ENCODE measurements around the gene DENND1B. TPM values are rescaled to one million over a fixed set of nuclear protein-coding genes. Genes with fewer than 3 reads are reported as not detected.

DENND1B gene
- total and polyA plus RNA-seq, 9 of the 15 experiments (the other 6 are each of a cell fraction or from before 2014, with no cell fraction given), result 2.1 to 12.1 (median 7.5) TPM

DNA sequence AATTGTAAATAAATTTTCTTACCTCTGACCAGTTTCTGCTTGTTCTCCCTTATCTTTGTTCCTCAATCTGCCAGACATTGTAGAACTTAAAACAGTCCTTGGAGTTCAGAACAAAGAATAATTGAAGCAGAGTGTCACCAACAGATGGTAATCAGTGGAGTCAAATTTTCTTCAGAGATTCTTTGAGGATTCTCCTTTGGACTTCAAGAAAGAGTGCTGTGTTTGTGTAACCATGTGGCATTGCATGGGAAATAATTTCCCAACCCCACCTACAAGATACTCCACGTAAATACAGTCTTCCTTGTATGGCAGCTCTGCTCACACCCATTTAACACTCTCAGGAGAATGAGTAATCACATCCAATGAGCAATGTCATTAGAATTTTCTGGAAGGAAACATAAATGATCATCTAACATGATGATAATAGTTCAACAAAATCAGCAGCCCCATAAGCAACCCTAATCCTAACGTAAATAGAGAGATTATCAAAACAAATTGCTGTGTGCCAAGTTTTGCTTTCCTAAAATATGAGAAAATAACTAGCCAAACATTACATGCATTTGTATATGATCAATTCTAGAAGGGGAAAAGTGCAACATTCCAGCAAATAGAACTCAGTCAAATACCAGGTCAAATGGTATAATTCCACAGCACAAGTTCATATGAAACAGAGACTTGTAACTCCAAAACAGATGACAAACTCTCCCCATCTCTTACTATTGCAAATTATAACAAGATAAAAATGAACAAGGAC is 6.9 kb upstream of the DENND1B start (continued):
- TF ChIP-seq PPARD (CRISPR knock-in tag; IDR thresholded peaks at IDR 0.05) (no peak), E2F4 (CRISPR knock-in tag; IDR thresholded peaks at IDR 0.05; ENCODE audit: low read depth) (no peak), SMARCA4 (IDR thresholded peaks at IDR 0.05) (peak; percentile 59), AFF1 (IDR thresholded peaks at IDR 0.05; ENCODE audit: low read depth in 1 of 2, partially characterized antibody in 2 of 2) (no peak), ETV5 (CRISPR knock-in tag; IDR thresholded peaks at IDR 0.05; ENCODE audit: low read depth) (no peak), REST (IDR thresholded peaks at IDR 0.05; ENCODE audit: borderline replicate concordance) (peak; percentile 85), REST (CRISPR knock-in tag; IDR thresholded peaks at IDR 0.05; ENCODE audit: low read depth) (no peak), ZFP30 (CRISPR knock-in tag; IDR thresholded peaks at IDR 0.05; ENCODE audit: borderline replicate concordance) (no peak), CC2D1A (IDR thresholded peaks at IDR 0.05) (no peak), TAL1 (IDR thresholded peaks at IDR 0.05) (peak; percentile 54), ZNF165 (CRISPR knock-in tag; IDR thresholded peaks at IDR 0.05; ENCODE audit: borderline replicate concordance) (no peak), DACH1 (IDR thresholded peaks at IDR 0.05; ENCODE audit: partially characterized antibody) (no peak), HMG20A (CRISPR knock-in tag; conservative IDR thresholded peaks at IDR 0.05) (no peak), PML (IDR thresholded peaks at IDR 0.05; ENCODE audit: low read length) (peak; percentile 24; the same call in 1 of the 2 replicates), SRSF1 (IDR thresholded peaks at IDR 0.05; ENCODE audit: low read depth, low read length) (no peak), ZNF217 (CRISPR knock-in tag; IDR thresholded peaks at IDR 0.05) (no peak)
